ENCODE results near the gene MTCH1.

The MTCH1 gene

GRCh38 chr6:36969988-36970891 is 15.8 kb downstream of the MTCH1 start:
- DNase-seq, result no peak

GRCh38 chr6:36969240-36969691 is 16.7 kb downstream of the MTCH1 start:
- DNase-seq, result no peak

GRCh38 chr6:36968266-36968977 is 17.6 kb downstream of the MTCH1 start:
- no peak for DNase-seq

GRCh38 chr6:36967757-36968156 is 18.2 kb downstream of the MTCH1 start:
- DNase-seq, result no peak

GRCh38 chr6:36967301-36967700 is 18.7 kb downstream of the MTCH1 start:
- DNase-seq, result no peak

GRCh38 chr6:36964908-36965307 is 21.1 kb downstream of the MTCH1 start:
- no peak for DNase-seq

GRCh38 chr6:36964349-36964748 is 21.6 kb downstream of the MTCH1 start:
- no peak for DNase-seq

- DNase-seq, result peak in 1 of 2 donors; percentile 39
Observed at GRCh38 chr6:36963451-36964290, 22.3 kb downstream of the MTCH1 start.

GRCh38 chr6:36962874-36963273 is 23.1 kb downstream of the MTCH1 start:
- peak; percentile 79 to 81 for DNase-seq

GRCh38 chr6:36961441-36962435 is 24.3 kb downstream of the MTCH1 start:
- no peak for DNase-seq

- no peak for DNase-seq
Observed at GRCh38 chr6:36959555-36960250, 26.3 kb downstream of the MTCH1 start.

- DNase-seq, result no peak
Observed at GRCh38 chr6:36958775-36959554, 27.0 kb downstream of the MTCH1 start.

GRCh38 chr6:36957773-36958271 is 28.2 kb downstream of the MTCH1 start:
- DNase-seq, result no peak

GRCh38 chr6:36956446-36956820 is 29.6 kb downstream of the MTCH1 start:
- no peak for DNase-seq

GRCh38 chr6:36955671-36956445 is 30.1 kb downstream of the MTCH1 start:
- no peak for DNase-seq

- no peak for DNase-seq
Observed at GRCh38 chr6:36955136-36955535, 30.9 kb downstream of the MTCH1 start.

GRCh38 chr6:36954262-36954931 is 31.6 kb downstream of the MTCH1 start, which contains the start of gene PI16:
TSS of gene PI16 (plus strand) at chr6:36954738. CDS start at chr6:36954761, 23 bp downstream.
- no peak for DNase-seq

- DNase-seq, result no peak
Observed at GRCh38 chr6:36953931-36954261, 32.1 kb downstream of the MTCH1 start.

GRCh38 chr6:36949636-36950035 is 36.4 kb downstream of the MTCH1 start:
- DNase-seq, result no peak

Measured in stimulated activated CD4-positive, alpha-beta T cell treated with anti-CD3 and anti-CD28 coated beads, Interleukin-2, amount 100 ng/mL, for 24 hours (primary cell).